ENCODE data around the gene ERICH6.

ERICH6 gene

DNA sequence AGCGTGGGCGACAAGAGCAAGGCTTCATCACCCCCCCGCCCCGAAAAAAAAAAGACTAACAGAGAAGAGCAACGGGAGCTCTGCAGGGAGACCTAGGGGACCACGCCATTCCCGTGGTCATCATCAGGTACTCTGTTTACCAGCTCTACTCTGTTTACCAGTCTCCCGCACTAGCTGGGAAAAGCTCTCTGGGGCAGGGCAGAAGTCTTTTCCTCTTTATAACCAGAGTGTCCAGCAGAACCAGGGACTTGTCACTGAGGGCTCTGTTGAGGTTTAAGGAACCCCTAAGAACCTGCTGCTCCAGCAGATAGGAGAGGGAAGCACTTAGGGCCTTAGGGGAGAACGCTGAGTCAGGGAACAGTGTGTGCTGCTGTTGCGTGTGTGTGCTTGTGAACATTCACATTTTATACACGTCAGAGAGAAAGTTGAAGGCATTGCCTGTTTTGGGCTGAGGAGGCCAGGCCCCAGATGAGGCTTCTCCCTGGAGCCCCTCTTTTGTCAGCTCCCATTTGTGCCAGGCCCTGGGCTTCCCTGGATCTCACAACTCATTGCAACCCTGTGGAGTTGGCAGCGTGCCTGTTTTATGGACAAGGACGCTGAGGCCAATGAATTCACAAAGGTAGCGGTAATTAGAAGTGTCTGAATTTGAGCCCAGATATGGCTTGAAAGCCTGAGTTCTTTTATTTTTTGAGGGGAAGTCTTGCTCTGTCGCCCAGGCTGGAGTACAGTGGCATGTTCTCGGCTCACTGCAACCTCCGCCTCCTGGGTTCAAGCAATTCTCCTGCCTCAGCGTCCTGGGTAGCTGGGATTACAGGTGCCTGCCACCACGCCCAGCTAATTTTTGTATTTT is 24.2 kb upstream of the ERICH6 start:
- Histone ChIP-seq H2AFZ (no peak overlapping the region), H3K36me3 (ENCODE audit: control insufficient read depth, insufficient read depth, low read length) (no peaks in the 10 kb centered on the region), H3K27me3 (ENCODE audit: control insufficient read depth, insufficient read depth, low read length) (no peaks in the 10 kb centered on the region), H3K79me2 (no peaks in the 10 kb centered on the region), H3K4me2 (ENCODE audit: low read length) (no peak overlapping the region), H3K27ac (no peak overlapping the region), H3K9ac (no peak overlapping the region), H3K4me1 (no peaks in the 10 kb centered on the region), H3K9me3 (ENCODE audit: control insufficient read depth, low read length) (no peaks in the 10 kb centered on the region), H3K4me3 (ENCODE audit: low read depth, low read length) (no peak overlapping the region)
- TF ChIP-seq, protein P1, sequence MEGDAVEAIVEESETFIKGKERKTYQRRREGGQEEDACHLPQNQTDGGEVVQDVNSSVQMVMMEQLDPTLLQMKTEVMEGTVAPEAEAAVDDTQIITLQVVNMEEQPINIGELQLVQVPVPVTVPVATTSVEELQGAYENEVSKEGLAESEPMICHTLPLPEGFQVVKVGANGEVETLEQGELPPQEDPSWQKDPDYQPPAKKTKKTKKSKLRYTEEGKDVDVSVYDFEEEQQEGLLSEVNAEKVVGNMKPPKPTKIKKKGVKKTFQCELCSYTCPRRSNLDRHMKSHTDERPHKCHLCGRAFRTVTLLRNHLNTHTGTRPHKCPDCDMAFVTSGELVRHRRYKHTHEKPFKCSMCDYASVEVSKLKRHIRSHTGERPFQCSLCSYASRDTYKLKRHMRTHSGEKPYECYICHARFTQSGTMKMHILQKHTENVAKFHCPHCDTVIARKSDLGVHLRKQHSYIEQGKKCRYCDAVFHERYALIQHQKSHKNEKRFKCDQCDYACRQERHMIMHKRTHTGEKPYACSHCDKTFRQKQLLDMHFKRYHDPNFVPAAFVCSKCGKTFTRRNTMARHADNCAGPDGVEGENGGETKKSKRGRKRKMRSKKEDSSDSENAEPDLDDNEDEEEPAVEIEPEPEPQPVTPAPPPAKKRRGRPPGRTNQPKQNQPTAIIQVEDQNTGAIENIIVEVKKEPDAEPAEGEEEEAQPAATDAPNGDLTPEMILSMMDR (IDR thresholded peaks at IDR 0.05), result no peak

DNA sequence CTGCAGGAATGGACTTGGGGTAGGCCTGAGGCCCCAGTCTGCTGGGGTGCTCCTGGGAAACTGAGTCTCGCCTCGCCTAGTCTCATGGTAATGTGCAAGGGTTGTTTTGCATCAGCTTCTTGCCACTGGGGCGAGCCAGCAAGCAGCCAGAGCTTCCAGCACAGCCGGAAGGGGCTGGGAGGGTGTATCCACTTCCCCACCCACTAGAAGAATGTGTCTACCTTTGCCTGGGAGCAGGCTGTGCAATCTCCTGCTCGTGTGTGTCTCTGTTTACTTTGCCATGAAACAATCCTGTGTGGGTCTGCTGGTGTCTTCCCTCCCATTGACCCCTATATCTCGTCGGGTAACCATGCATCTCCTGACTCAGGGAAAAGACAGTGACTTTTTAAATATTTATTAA is 21.8 kb upstream of the ERICH6 start:
- Histone ChIP-seq H3K9ac (no peak overlapping the region), H3K4me3 (ENCODE audit: low read depth, low read length) (no peak overlapping the region), H3K27ac (no peak overlapping the region), H3K4me1 (peaks cover 3% of the 10 kb centered on the region), H3K4me2 (ENCODE audit: low read length) (no peak overlapping the region), H2AFZ (no peak overlapping the region), H3K79me2 (no peaks in the 10 kb centered on the region), H3K9me3 (ENCODE audit: control insufficient read depth, low read length) (no peaks in the 10 kb centered on the region), H3K27me3 (ENCODE audit: control insufficient read depth, insufficient read depth, low read length) (no peaks in the 10 kb centered on the region), H3K36me3 (ENCODE audit: control insufficient read depth, insufficient read depth, low read length) (no peaks in the 10 kb centered on the region)
- TF ChIP-seq, protein P1 (IDR thresholded peaks at IDR 0.05), result no peak

DNA sequence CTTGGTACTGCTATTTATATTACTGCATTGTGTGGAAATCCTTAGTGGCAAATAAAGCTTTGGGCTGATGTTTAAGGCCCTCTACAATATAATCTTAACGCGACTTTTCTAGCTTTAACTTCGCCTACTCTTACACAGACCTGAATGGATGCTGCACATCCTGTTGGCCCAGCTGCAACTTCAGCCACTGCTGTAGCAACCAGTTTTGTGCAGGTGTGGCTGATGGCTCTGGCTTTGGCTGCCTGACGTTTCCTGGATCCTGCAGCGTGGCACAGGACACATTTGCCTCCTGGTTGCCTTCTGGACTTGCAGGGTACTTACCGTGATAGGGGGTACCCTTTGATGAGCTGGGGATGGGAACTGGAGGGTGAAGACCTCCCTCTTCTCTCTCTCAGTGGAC is 20.2 kb upstream of the ERICH6 start:
- TF ChIP-seq, protein P1 (IDR thresholded peaks at IDR 0.05), result no peak
- H3K4me1 ChIP-seq, result peaks cover 3% of the 10 kb centered on the region
- H3K36me3 ChIP-seq (ENCODE audit: control insufficient read depth, insufficient read depth, low read length), result no peaks in the 10 kb centered on the region
- H3K79me2 ChIP-seq, result no peaks in the 10 kb centered on the region
- H3K9me3 ChIP-seq (ENCODE audit: control insufficient read depth, low read length), result no peaks in the 10 kb centered on the region
- H3K27me3 ChIP-seq (ENCODE audit: control insufficient read depth, insufficient read depth, low read length), result no peaks in the 10 kb centered on the region
- H3K4me2 ChIP-seq (ENCODE audit: low read length), result no peak overlapping the region
- H3K9ac ChIP-seq, result no peak overlapping the region
- no peak overlapping the region for H3K27ac ChIP-seq
- H2AFZ ChIP-seq, result no peak overlapping the region
- no peak overlapping the region for H3K4me3 ChIP-seq (ENCODE audit: low read depth, low read length)

DNA sequence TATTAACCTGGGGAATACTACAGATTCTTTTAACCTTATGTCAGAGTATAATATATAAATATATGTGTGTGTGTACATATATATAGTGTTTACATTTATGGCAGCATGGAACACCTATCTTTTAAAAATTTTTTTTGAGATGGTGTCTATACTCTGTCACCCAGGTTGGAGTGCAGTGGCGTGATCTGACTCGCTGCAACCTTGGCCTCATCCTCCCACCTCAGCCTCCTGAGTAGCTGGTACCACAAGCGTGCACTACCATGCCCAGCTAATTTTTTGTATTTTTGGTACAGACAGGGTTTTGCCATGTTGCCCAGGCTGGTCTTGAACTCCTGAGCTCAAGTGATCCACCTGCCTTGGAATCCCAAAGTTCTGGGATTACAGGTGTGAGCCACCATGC is 18.5 kb upstream of the ERICH6 start:
- Histone ChIP-seq H3K4me1 (peaks cover 3% of the 10 kb centered on the region), H3K9me3 (ENCODE audit: control insufficient read depth, low read length) (no peaks in the 10 kb centered on the region), H3K4me3 (ENCODE audit: low read depth, low read length) (no peak overlapping the region), H3K79me2 (no peaks in the 10 kb centered on the region), H3K9ac (no peak overlapping the region), H3K4me2 (ENCODE audit: low read length) (no peak overlapping the region), H3K27ac (no peak overlapping the region), H3K36me3 (ENCODE audit: control insufficient read depth, insufficient read depth, low read length) (no peaks in the 10 kb centered on the region), H3K27me3 (ENCODE audit: control insufficient read depth, insufficient read depth, low read length) (no peaks in the 10 kb centered on the region), H2AFZ (no peak overlapping the region)
- TF ChIP-seq, protein P1 (IDR thresholded peaks at IDR 0.05), result no peak
